Endodermal cell (in vitro differentiated cells): ENCODE data around the gene SLC25A52. TPM values are rescaled to one million over a fixed set of nuclear protein-coding genes. Genes with fewer than 3 reads are reported as not detected.

Experiments
- DNase-seq: peaks from one replicate; pipeline ENCODE4 v3.0.0-alpha.2; 2017
- H3K27ac ChIP-seq: 2 replicates; pipeline ENCODE4 v1.5.1; 2013; ENCODE audit warnings: mild to moderate bottlenecking, low read depth, low read length, moderate library complexity
- H3K27me3 ChIP-seq: 2 replicates; pipeline ENCODE4 v1.6.1; 2013; ENCODE audit warnings: mild to moderate bottlenecking, low read length, moderate library complexity; ENCODE audit not compliant: insufficient read depth, control insufficient read depth, poor library complexity, severe bottlenecking
- H3K36me3 ChIP-seq: 2 replicates; pipeline ENCODE4 v1.7.0; 2013; ENCODE audit warnings: mild to moderate bottlenecking, low read length, moderate library complexity; ENCODE audit not compliant: control insufficient read depth, insufficient read depth
- H3K4me1 ChIP-seq: one replicate; pipeline ENCODE4 v1.7.0; 2013; ENCODE audit warnings: low read length; ENCODE audit not compliant: control insufficient read depth, insufficient read depth
- H3K4me3 ChIP-seq: 2 replicates; pipeline ENCODE4 v1.5.1; 2013; ENCODE audit warnings: mild to moderate bottlenecking, low read length, moderate library complexity
- H3K9ac ChIP-seq: 2 replicates; pipeline ENCODE4 v1.6.1; 2013; ENCODE audit warnings: mild to moderate bottlenecking, low read length, moderate library complexity; ENCODE audit not compliant: poor library complexity, severe bottlenecking; ENCODE audit errors: extremely low read depth
- H3K9me3 ChIP-seq: 2 replicates; pipeline ENCODE4 v1.6.1; 2013; ENCODE audit warnings: mild to moderate bottlenecking, low read length, moderate library complexity; ENCODE audit not compliant: control insufficient read depth
- H3K27ac Mint-ChIP-seq: 2 replicates; pipeline ENCODE4 v1.8.0; 2020; ENCODE audit warnings: mixed read lengths
- H3K27me3 Mint-ChIP-seq: 2 replicates; pipeline ENCODE4 v1.8.0; 2021; ENCODE audit warnings: mild to moderate bottlenecking, mixed read lengths; ENCODE audit not compliant: insufficient read depth
- H3K36me3 Mint-ChIP-seq: 2 replicates; pipeline ENCODE4 v1.8.0; 2020; ENCODE audit warnings: low read depth, mixed read lengths
- H3K4me1 Mint-ChIP-seq: 2 replicates; pipeline ENCODE4 v1.8.0; 2020; ENCODE audit warnings: mixed read lengths
- H3K4me3 Mint-ChIP-seq: 2 replicates; pipeline ENCODE4 v1.8.0; 2020; ENCODE audit warnings: mild to moderate bottlenecking, moderate library complexity, mixed read lengths
- H3K9me3 Mint-ChIP-seq: 2 replicates; pipeline ENCODE4 v1.8.0; 2020; ENCODE audit warnings: mild to moderate bottlenecking, mixed read lengths
- CTCF ChIP-seq: fragments of 200-600 bp; sonication (generic); conservative IDR thresholded peaks from 2 replicates; pipeline ENCODE4 v1.5.0; 2021; ENCODE audit warnings: antibody characterized with exemption, mild to moderate bottlenecking
- WGBS, 2 experiments: methylation state at CpG; one replicate each; pipeline versions ENCODE4 v1.1.5 to v1.1.7; 2013; ENCODE audit warnings: missing lambda C conversion rate in 2 of 2, mixed read lengths in 1 of 2; ENCODE audit not compliant: insufficient coverage in 1 of 2, insufficient read length in 1 of 2; 5-methylcytosine and 5-hydroxymethylcytosine counted together
- total RNA-seq, 2 donors: library from RNA; stranded (reverse); fragmentation: NEBNext Ultra II Directional in 1 of 2; extraction: Animal tissue kit (Norgen Biotek cat#: 25700) in 1 of 2; gene quantifications; 2 replicates in 1 of 2; 3 replicates in 1 of 2; pipeline ENCODE4 v1.2.1, GENCODE V29; 2021

SLC25A52 gene
- total RNA-seq, 2 donors from 2014 or later: 0.46 to 1.1 TPM

- Histone ChIP-seq H3K36me3 (no peaks in the 10 kb centered on the region), H3K27ac (peak overlapping the region; percentile 9), H3K9me3 (peaks cover 30% of the 10 kb centered on the region), H3K4me3 (no peak overlapping the region), H3K9ac (no peak overlapping the region), H3K4me1 (no peaks in the 10 kb centered on the region), H3K27me3 (no peaks in the 10 kb centered on the region)
- WGBS, 2 experiments: 85 to 88% methylated on average over 4 to 5 of the region's 5 CpGs
- peaks cover 34% of the 10 kb centered on the region for H3K9me3 Mint-ChIP-seq
- no peak for TF ChIP-seq CTCF
- H3K27me3 Mint-ChIP-seq: no peaks in the 10 kb centered on the region
- H3K4me1 Mint-ChIP-seq: peaks cover 6% of the 10 kb centered on the region
- no peak overlapping the region for H3K27ac Mint-ChIP-seq
- H3K36me3 Mint-ChIP-seq: peaks cover 23% of the 10 kb centered on the region
- no peak for DNase-seq
- no peak overlapping the region for H3K4me3 Mint-ChIP-seq
These were observed 14.3 kb upstream of the SLC25A52 start for GRCh38 chr18:31774962-31775361.

GRCh38 chr18:31774477-31774785 is 13.8 kb upstream of the SLC25A52 start:
- peaks cover 25% of the 10 kb centered on the region for H3K9me3 ChIP-seq
- no peak for DNase-seq
- no peaks in the 10 kb centered on the region for H3K4me1 ChIP-seq
- H3K36me3 Mint-ChIP-seq: peaks cover 18% of the 10 kb centered on the region
- H3K4me3 Mint-ChIP-seq: no peak overlapping the region
- no peak for TF ChIP-seq CTCF
- H3K27me3 ChIP-seq: no peaks in the 10 kb centered on the region
- no peaks in the 10 kb centered on the region for H3K36me3 ChIP-seq
- WGBS, 2 experiments: 96% methylated on average over 2 of the region's 2 CpGs; no CpG with 5 or more reads in 1 of the 2 experiments
- H3K9ac ChIP-seq: no peak overlapping the region
- H3K4me1 Mint-ChIP-seq: peaks cover 6% of the 10 kb centered on the region
- H3K4me3 ChIP-seq: no peak overlapping the region
- H3K27me3 Mint-ChIP-seq: no peaks in the 10 kb centered on the region
- no peak overlapping the region for H3K27ac Mint-ChIP-seq
- peak overlapping the region; percentile 9 for H3K27ac ChIP-seq
- peaks cover 29% of the 10 kb centered on the region for H3K9me3 Mint-ChIP-seq

- peaks cover 16% of the 10 kb centered on the region for H3K36me3 Mint-ChIP-seq
- Histone ChIP-seq H3K4me3 (no peak overlapping the region), H3K27ac (no peak overlapping the region), H3K4me1 (no peaks in the 10 kb centered on the region), H3K9me3 (peaks cover 20% of the 10 kb centered on the region), H3K27me3 (no peaks in the 10 kb centered on the region), H3K36me3 (no peaks in the 10 kb centered on the region), H3K9ac (no peak overlapping the region)
- H3K4me1 Mint-ChIP-seq: peaks cover 6% of the 10 kb centered on the region
- no peak overlapping the region for H3K4me3 Mint-ChIP-seq
- 94 to 100% methylated on average over 2 to 9 of the region's 9 CpGs for WGBS, 2 experiments
- DNase-seq: no peak
- H3K27ac Mint-ChIP-seq: no peak overlapping the region
- peaks cover 24% of the 10 kb centered on the region for H3K9me3 Mint-ChIP-seq
- no peaks in the 10 kb centered on the region for H3K27me3 Mint-ChIP-seq
- no peak for TF ChIP-seq CTCF
These were observed 13.2 kb upstream of the SLC25A52 start for GRCh38 chr18:31773774-31774476.
